ENCODE results near the gene EGF. TPM values are rescaled to one million over a fixed set of nuclear protein-coding genes. Genes with fewer than 3 reads are reported as not detected.

The EGF gene
- total RNA-seq, 1 experiment from 2014 or later, result 26.7 TPM

GRCh38 chr4:109990261-109991257, 77.9 kb downstream of the EGF start:
- Histone ChIP-seq H3K27me3 (replicated peaks; ENCODE audit: insufficient read depth, low read depth, low read length, poor library complexity) (no peaks in the 10 kb centered on the region), H3K4me3 (ENCODE audit: low read depth, low read length, poor library complexity, severe bottlenecking) (no peak overlapping the region), H3K36me3 (ENCODE audit: insufficient read depth, low read length, poor library complexity, severe bottlenecking) (peaks cover 17% of the 10 kb centered on the region), H3K9me3 (ENCODE audit: low read depth, low read length, poor library complexity, severe bottlenecking) (no peaks in the 10 kb centered on the region), H3K27ac (ENCODE audit: low read depth, low read length, poor library complexity, severe bottlenecking) (no peak overlapping the region), H3K4me1 (ENCODE audit: insufficient read depth, low read length, poor library complexity, severe bottlenecking) (peaks cover 30% of the 10 kb centered on the region)
- BruUV-seq (replicated peaks), result TSS peak; percentile 13
- intact Hi-C loops (cut with micrococcal nuclease; ENCODE audit: unreplicated experiment), result no loop called here
- POLR2A ChIA-PET (ENCODE audit: low non-redundant PET), result no interaction called here
- CTCF ChIA-PET, result no interaction called here
- TF ChIP-seq CTCF (conservative IDR thresholded peaks at IDR 0.05; ENCODE audit: low read depth, low read length), result no peak
- TF ChIP-seq EZH2 (IDR thresholded peaks at IDR 0.05; ENCODE audit: borderline replicate concordance, low read depth, low read length, poor library complexity, severe bottlenecking), result no peak
- DNase-seq (ENCODE audit: low spot score), result no peak

- POLR2A ChIA-PET (ENCODE audit: low non-redundant PET), result no interaction called here
- BruUV-seq (replicated peaks), result no TSS peak
- CTCF ChIA-PET, result no interaction called here
- DNase-seq (ENCODE audit: low spot score), result no peak
- intact Hi-C loops (cut with micrococcal nuclease; ENCODE audit: unreplicated experiment), result no loop called here
- Histone ChIP-seq H3K4me1 (ENCODE audit: insufficient read depth, low read length, poor library complexity, severe bottlenecking) (peaks cover 30% of the 10 kb centered on the region), H3K27me3 (replicated peaks; ENCODE audit: insufficient read depth, low read depth, low read length, poor library complexity) (no peaks in the 10 kb centered on the region), H3K9me3 (ENCODE audit: low read depth, low read length, poor library complexity, severe bottlenecking) (no peaks in the 10 kb centered on the region), H3K36me3 (ENCODE audit: insufficient read depth, low read length, poor library complexity, severe bottlenecking) (no peaks in the 10 kb centered on the region), H3K4me3 (ENCODE audit: low read depth, low read length, poor library complexity, severe bottlenecking) (no peak overlapping the region), H3K27ac (ENCODE audit: low read depth, low read length, poor library complexity, severe bottlenecking) (no peak overlapping the region)
- TF ChIP-seq CTCF (conservative IDR thresholded peaks at IDR 0.05; ENCODE audit: low read depth, low read length) (no peak), EZH2 (IDR thresholded peaks at IDR 0.05; ENCODE audit: borderline replicate concordance, low read depth, low read length, poor library complexity, severe bottlenecking) (no peak)
Measured at GRCh38 chr4:109993116-109993515, 80.4 kb downstream of the EGF start.

- intact Hi-C loops (cut with micrococcal nuclease; ENCODE audit: unreplicated experiment), result no loop called here
- POLR2A ChIA-PET (ENCODE audit: low non-redundant PET), result no interaction called here
- no TSS peak for BruUV-seq (replicated peaks)
Measured at GRCh38 chr4:109994415-109994827, 81.7 kb downstream of the EGF start.

More at GRCh38 chr4:109994415-109994827, 81.7 kb downstream of the EGF start:
- Histone ChIP-seq H3K9me3 (ENCODE audit: low read depth, low read length, poor library complexity, severe bottlenecking) (no peaks in the 10 kb centered on the region), H3K4me1 (ENCODE audit: insufficient read depth, low read length, poor library complexity, severe bottlenecking) (peaks cover 19% of the 10 kb centered on the region), H3K27me3 (replicated peaks; ENCODE audit: insufficient read depth, low read depth, low read length, poor library complexity) (no peaks in the 10 kb centered on the region), H3K4me3 (ENCODE audit: low read depth, low read length, poor library complexity, severe bottlenecking) (no peak overlapping the region), H3K36me3 (ENCODE audit: insufficient read depth, low read length, poor library complexity, severe bottlenecking) (no peaks in the 10 kb centered on the region), H3K27ac (ENCODE audit: low read depth, low read length, poor library complexity, severe bottlenecking) (no peak overlapping the region)
- CTCF ChIA-PET, result no interaction called here
- TF ChIP-seq CTCF (conservative IDR thresholded peaks at IDR 0.05; ENCODE audit: low read depth, low read length) (no peak), EZH2 (IDR thresholded peaks at IDR 0.05; ENCODE audit: borderline replicate concordance, low read depth, low read length, poor library complexity, severe bottlenecking) (no peak)
- DNase-seq (ENCODE audit: low spot score), result no peak

Measured in A673 (cell line).